CD4-positive, alpha-beta T cell treated with Interleukin-15 for 1 hour (primary cell): Measurements from ENCODE around the gene ZNRF3.

Experiments used
- DNase-seq: peaks from one replicate; pipeline ENCODE4 v3.0.0-alpha.2; 2020

Gene ZNRF3

GRCh38 chr22:28956506-28956905 lies 73.1 kb downstream of the ZNRF3 start:
- DNase-seq: no peak

GRCh38 chr22:28958611-28959010 lies 75.2 kb downstream of the ZNRF3 start:
- DNase-seq: no peak

DNA sequence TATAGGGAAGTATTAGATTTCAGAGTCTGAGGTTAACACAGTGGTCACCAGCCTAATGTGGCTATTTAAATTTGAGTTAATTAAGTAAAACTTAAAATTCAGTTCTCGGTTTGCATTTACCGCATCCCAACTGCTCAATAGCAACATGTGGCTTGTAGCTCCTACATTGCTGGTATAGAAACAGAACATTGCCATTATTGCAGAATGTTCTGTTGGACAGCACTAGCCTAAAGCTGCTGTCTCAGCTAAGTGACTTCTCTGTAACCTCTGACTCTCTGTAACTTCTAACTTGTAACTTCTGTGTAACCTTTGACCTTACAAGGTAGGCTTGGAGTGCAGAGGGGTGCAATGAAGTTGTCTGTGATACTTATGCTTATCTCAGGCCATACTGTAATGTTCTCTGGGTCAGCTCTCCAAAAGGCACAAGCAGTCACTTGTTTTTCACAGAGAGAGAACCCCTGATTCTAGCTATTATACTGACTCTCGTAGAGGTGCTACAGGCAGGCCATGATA lies 78.7 kb downstream of the ZNRF3 start:
- DNase-seq: no peak

DNA sequence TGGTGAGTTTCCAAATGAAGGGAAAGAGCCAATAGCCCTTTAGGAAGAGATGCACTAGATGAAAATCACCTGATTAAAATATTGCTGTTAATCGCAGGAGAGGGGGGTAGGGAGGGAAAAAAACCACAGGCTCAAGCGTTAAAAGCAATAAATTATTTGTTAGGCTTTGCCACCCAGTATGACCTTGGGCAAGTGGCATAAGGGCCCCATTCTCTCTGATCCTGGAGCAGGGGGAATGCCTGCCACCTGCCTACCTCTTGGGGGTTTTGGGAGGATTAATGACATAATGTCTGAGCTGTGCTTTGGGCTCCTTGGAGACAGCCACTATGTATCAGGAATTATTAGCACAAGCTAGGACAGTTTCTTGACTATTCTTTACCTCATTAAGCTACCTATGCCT lies 80.0 kb downstream of the ZNRF3 start:
- DNase-seq: no peak

DNA sequence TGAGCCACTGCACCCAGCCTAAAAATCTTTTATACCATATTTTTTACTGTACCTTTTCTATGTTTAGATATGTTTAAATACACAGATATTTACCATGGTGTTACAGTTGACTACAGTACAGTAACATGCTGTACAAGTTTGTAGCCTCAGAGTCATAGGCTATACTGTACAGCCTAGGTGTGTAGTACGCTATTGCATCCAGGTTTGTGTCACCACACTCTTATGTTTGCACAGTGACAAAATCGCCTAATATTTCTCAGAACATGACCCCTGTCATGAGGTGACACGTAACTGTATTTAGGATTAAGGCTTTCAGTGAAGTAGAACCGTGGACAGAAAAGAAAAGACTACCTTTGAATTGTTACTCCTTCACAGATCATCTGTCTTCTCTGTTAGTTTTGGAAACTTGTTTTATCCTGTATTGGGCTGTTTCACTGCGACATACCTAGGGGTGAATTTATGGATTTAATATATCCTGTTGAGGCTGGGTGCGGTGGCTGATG lies 83.8 kb downstream of the ZNRF3 start:
- no peak for DNase-seq

DNA sequence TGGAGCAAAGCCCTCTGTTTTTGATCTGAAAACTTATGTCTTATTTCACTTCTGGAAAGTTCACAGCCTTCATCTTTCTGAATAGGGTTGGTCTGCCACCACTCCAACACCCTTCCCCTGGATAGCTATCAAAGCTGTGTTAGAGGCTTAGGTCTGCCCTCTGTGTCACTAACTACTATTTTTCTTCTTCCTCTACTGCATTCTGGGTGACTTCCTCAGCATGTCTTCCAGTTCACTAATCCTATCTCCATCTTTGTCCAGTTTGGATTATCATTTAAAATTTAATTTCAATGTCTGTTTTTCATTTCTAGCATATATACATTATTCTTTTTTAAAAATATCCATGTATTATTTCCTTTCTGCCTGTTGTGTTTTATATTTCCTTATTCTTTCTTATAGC lies 84.6 kb downstream of the ZNRF3 start:
- DNase-seq: no peak

- no peak for DNase-seq
Observed at GRCh38 chr22:28969401-28970168, 86.2 kb downstream of the ZNRF3 start.

- no peak for DNase-seq
Observed at GRCh38 chr22:28973352-28973751, 90.0 kb downstream of the ZNRF3 start.

DNA sequence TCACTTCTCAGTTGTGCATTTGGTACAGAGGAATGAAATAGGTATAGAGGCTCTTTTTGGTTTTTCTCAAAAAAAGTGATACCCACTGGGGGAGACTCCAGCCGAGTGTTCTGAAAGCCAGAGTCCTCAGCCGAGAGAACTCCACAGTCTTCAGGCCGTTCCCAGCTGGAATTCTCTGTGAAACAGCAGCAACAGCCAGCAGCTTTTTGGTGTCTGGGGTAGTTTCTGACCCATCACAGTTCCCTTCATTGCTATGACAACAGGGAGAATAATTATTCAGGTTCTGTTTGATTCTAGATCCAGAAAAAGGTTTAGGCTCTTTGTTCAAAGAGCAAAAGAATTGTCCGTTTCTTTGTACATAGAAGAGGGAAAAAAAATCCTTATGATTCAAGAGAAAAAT lies 93.7 kb downstream of the ZNRF3 start:
- DNase-seq: no peak

GRCh38 chr22:28977481-28977971 lies 94.2 kb downstream of the ZNRF3 start:
- DNase-seq: no peak

- DNase-seq: no peak
Observed at GRCh38 chr22:28978158-28978557, 94.8 kb downstream of the ZNRF3 start.

GRCh38 chr22:28978863-28979796 lies 95.8 kb downstream of the ZNRF3 start:
- DNase-seq: no peak

DNA sequence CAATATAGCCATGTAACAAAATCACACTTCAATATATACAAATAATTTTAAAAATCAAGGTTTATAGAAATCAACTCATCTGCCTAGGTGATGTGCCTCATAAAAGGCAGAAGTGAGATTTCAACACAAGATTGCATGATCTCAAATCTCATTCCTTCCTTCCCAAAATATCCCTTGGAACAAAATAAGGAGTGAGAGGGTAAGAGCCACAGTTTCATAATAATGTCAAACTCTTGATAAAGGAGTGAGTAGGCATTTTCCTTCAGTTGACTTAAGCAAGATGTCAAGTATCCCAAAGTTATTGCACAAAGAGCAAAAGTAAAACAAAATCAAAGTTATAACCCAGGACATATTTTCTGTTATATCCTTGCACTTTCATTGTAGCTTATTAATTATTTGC lies 97.0 kb downstream of the ZNRF3 start:
- no peak for DNase-seq

GRCh38 chr22:28981818-28982499 lies 98.6 kb downstream of the ZNRF3 start:
- no peak for DNase-seq

DNA sequence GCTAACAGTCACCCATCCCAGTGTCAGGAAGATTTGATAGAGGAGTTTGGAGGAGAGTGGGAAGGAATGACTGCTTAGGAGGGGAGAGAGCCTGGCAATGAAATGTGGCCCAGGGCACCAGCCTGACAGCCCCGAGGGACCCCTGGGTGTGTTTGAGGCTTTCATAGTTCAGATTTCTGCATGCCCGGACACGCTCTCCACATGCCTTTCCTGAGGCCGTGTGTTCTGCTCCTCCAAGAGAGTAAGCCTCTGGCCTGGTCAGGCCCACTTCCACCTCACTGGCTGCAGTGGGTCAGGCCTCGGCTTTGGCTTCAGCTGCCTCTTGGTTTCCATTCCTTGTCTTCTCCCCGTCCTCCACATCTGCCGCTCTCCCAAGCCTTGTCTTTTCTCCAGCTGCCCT lies 99.8 kb downstream of the ZNRF3 start:
- no peak for DNase-seq

DNA sequence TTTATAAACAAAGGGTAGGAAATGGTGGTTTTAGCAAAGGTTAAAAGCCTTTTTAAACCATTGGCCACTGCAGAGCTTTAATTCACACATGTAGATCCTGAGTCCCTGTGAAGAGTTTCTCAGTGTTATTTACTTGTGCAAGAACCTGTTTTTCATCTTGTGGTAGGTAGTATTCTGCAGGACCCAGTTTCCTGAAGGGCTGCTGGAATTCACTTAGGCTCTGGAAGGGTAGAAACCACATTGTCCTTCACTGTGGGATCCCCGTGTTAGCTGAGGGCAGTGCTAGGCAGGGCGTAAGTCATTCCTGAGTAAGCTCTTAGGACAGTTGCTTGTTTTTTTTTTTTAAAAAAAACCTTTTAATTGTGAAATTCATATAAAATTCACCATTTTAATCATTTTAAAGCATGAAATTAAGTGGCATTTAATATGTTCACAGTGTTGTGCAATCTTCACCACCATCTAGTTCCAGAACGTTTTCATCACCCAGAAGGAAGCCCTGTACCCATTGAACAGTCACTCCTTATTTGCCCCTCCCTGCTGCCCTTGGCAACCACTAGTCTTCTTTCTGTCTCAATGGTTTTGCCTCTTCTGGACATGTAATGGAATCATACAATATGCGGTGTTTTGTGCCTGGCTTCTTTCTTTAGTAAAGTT lies 100.5 kb downstream of the ZNRF3 start:
- no peak for DNase-seq

GRCh38 chr22:28984482-28985158 lies 101.2 kb downstream of the ZNRF3 start:
- no peak for DNase-seq

- no peak for DNase-seq
Observed at GRCh38 chr22:28985581-28986290, 102.4 kb downstream of the ZNRF3 start.

DNA sequence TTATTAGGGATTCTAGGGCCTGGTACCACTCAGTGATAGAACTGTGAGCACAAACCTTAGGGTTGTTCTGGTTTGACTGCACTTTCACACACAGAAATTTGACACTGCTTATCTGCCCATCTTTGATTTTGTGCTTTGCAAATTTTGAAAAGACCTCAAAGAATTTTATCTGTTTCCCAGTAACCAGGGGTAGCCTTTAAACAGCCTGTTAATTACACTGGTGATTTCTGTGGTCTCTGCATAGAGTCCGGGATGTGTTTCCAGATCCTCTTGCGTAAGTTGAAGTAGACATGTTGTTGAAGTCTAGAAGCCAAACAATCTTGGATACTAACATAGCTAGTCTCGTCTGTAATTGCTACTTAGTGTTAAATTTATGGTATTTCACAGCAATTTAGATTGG lies 103.0 kb downstream of the ZNRF3 start:
- no peak for DNase-seq

- no peak for DNase-seq
Observed at GRCh38 chr22:28988457-28988856, 105.1 kb downstream of the ZNRF3 start.

DNA sequence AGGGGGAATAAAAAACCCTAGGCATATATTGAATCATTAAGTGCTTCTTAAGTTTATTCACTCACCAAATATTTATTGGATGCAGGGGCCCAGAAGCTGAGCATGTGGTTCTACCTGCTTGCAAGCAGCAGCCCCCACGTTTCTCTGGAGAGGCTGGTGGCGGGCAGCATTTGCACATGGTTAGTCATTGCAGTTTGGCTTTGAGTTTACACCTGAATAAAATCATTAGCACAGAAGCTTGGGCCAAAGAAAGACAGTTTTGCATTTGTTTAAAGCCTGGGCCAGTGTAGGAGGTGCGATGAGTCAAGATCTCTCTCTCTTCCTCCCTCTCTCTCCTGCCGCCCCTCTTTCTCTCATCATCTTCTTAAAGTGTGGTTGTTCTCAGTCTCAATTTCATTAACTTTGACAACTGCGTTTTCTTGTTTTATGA lies 105.7 kb downstream of the ZNRF3 start:
- DNase-seq: no peak
